ENCODE measurements around the gene MYRFL.
"Not testable (repeated sequence)": the region's sequence is repeated elsewhere in the genome, so short reads cannot be mapped to it uniquely, and the experiment has no call there.

The MYRFL gene

DNA sequence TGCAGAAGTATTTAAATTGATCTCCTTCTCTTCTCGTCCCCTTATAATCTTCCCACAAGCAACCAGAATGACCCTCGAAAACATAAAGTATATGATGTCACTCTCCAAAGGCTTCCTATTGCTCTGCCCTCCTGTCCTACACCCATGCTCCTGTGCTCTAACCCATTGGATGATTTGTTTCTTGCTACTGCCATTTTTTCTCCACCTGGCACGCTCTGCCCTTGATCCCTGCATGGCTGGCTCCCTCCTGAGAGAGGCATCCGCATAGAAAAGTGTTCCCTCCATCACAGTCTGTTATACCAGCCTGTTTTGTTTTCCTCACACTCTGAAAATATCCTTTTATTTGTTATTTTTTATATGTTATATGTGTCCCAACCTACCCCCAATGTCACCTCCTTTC is 19.8 kb downstream of the MYRFL start:
- no peak for ATAC-seq
- TF ChIP-seq GLIS3 (CRISPR knock-in tag; IDR thresholded peaks at IDR 0.05) (no peak), ZFP3 (CRISPR knock-in tag; IDR thresholded peaks at IDR 0.05) (no peak), ARNTL (CRISPR knock-in tag; IDR thresholded peaks at IDR 0.05; ENCODE audit: borderline replicate concordance, low read depth) (no peak), CSRNP3 (CRISPR knock-in tag; IDR thresholded peaks at IDR 0.05) (no peak), OSR1 (CRISPR knock-in tag; IDR thresholded peaks at IDR 0.05) (no peak), CREB5 (CRISPR knock-in tag; IDR thresholded peaks at IDR 0.05; ENCODE audit: low read depth) (no peak), ZNF565 (CRISPR knock-in tag; conservative IDR thresholded peaks at IDR 0.05; ENCODE audit: low read depth) (no peak)

DNA sequence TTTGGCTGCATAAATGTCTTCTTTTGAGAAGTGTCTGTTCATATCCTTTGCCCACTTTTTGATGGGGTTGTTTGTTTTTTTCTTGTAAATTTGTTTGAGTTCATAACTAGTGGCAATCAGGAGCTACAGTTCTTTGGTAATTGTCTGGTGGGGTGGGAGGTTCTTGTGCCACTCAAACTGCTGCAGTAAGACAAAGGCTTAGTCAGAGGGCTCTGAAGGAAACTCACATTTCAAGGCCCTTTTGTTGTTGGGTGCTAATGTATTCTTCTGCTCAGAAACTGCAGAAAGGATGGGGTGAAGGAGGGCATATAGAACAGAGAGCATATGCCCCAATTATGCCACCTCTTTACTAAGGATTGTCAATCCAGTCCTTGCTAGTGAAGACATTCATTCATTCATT is 21.9 kb downstream of the MYRFL start:
- ATAC-seq, result no peak
- TF ChIP-seq ZC3H10 (CRISPR knock-in tag; IDR thresholded peaks at IDR 0.05), result no peak
- TF ChIP-seq CSDC2 (CRISPR knock-in tag; IDR thresholded peaks at IDR 0.05), result no peak
- no peak for TF ChIP-seq GLIS3 (CRISPR knock-in tag; IDR thresholded peaks at IDR 0.05)
- no peak for TF ChIP-seq ZNF8 (CRISPR knock-in tag; IDR thresholded peaks at IDR 0.05)
- no peak for TF ChIP-seq TCF4 (CRISPR knock-in tag; IDR thresholded peaks at IDR 0.05; ENCODE audit: borderline replicate concordance)
- TF ChIP-seq ISL1 (CRISPR knock-in tag; IDR thresholded peaks at IDR 0.05), result no peak
- TF ChIP-seq TOX (CRISPR knock-in tag; IDR thresholded peaks at IDR 0.05; ENCODE audit: borderline replicate concordance), result no peak
- TF ChIP-seq ZFP3 (CRISPR knock-in tag; IDR thresholded peaks at IDR 0.05), result no peak
- TF ChIP-seq RARB (CRISPR knock-in tag; IDR thresholded peaks at IDR 0.05), result no peak
- no peak for TF ChIP-seq ARNTL (CRISPR knock-in tag; IDR thresholded peaks at IDR 0.05; ENCODE audit: borderline replicate concordance, low read depth)
- TF ChIP-seq PPARA (CRISPR knock-in tag; IDR thresholded peaks at IDR 0.05; ENCODE audit: borderline replicate concordance), result no peak

DNA sequence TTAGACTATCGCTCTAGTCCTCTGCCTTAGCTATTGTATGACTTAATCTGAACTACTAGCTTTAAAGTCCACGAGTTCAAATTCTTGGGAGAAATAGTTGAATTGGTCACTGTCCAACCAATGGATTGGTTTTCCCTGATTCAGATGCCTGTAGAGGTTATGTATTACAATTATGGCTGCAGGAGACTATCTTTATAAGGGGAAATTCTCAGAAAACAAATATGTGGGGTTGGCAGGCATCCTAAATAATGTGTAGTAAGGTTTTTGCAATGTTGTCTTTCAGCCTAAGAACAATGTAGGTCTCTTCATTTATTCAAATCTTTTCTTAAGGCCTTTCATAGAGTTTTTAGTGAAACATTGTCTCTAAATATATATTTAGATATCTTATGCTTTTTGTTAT is 26.9 kb downstream of the MYRFL start:
- no peak for ATAC-seq
- TF ChIP-seq CSRNP3 (CRISPR knock-in tag; IDR thresholded peaks at IDR 0.05) (no peak), ARNTL (CRISPR knock-in tag; IDR thresholded peaks at IDR 0.05; ENCODE audit: borderline replicate concordance, low read depth) (no peak), ESRRG (CRISPR knock-in tag; IDR thresholded peaks at IDR 0.05) (no peak), ZFP30 (CRISPR knock-in tag; IDR thresholded peaks at IDR 0.05) (no peak), CREB5 (CRISPR knock-in tag; IDR thresholded peaks at IDR 0.05; ENCODE audit: low read depth) (no peak), SNAI2 (CRISPR knock-in tag; IDR thresholded peaks at IDR 0.05) (no peak), TOX (CRISPR knock-in tag; IDR thresholded peaks at IDR 0.05; ENCODE audit: borderline replicate concordance) (no peak), ISL1 (CRISPR knock-in tag; IDR thresholded peaks at IDR 0.05) (no peak), PPARA (CRISPR knock-in tag; IDR thresholded peaks at IDR 0.05; ENCODE audit: borderline replicate concordance) (no peak), ZNF565 (CRISPR knock-in tag; conservative IDR thresholded peaks at IDR 0.05; ENCODE audit: low read depth) (no peak), ZNF8 (CRISPR knock-in tag; IDR thresholded peaks at IDR 0.05) (no peak), ZFP3 (CRISPR knock-in tag; IDR thresholded peaks at IDR 0.05) (no peak), POU6F1 (CRISPR knock-in tag; IDR thresholded peaks at IDR 0.05; ENCODE audit: borderline replicate concordance, low read depth) (no peak), OSR1 (CRISPR knock-in tag; IDR thresholded peaks at IDR 0.05) (no peak), ZC3H10 (CRISPR knock-in tag; IDR thresholded peaks at IDR 0.05) (no peak), TCF4 (CRISPR knock-in tag; IDR thresholded peaks at IDR 0.05; ENCODE audit: borderline replicate concordance) (no peak)
- TF ChIP-seq, protein P1, sequence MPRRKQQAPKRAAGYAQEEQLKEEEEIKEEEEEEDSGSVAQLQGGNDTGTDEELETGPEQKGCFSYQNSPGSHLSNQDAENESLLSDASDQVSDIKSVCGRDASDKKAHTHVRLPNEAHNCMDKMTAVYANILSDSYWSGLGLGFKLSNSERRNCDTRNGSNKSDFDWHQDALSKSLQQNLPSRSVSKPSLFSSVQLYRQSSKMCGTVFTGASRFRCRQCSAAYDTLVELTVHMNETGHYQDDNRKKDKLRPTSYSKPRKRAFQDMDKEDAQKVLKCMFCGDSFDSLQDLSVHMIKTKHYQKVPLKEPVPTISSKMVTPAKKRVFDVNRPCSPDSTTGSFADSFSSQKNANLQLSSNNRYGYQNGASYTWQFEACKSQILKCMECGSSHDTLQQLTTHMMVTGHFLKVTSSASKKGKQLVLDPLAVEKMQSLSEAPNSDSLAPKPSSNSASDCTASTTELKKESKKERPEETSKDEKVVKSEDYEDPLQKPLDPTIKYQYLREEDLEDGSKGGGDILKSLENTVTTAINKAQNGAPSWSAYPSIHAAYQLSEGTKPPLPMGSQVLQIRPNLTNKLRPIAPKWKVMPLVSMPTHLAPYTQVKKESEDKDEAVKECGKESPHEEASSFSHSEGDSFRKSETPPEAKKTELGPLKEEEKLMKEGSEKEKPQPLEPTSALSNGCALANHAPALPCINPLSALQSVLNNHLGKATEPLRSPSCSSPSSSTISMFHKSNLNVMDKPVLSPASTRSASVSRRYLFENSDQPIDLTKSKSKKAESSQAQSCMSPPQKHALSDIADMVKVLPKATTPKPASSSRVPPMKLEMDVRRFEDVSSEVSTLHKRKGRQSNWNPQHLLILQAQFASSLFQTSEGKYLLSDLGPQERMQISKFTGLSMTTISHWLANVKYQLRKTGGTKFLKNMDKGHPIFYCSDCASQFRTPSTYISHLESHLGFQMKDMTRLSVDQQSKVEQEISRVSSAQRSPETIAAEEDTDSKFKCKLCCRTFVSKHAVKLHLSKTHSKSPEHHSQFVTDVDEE (CRISPR knock-in tag; IDR thresholded peaks at IDR 0.05), result no peak
- TF ChIP-seq, protein P2, sequence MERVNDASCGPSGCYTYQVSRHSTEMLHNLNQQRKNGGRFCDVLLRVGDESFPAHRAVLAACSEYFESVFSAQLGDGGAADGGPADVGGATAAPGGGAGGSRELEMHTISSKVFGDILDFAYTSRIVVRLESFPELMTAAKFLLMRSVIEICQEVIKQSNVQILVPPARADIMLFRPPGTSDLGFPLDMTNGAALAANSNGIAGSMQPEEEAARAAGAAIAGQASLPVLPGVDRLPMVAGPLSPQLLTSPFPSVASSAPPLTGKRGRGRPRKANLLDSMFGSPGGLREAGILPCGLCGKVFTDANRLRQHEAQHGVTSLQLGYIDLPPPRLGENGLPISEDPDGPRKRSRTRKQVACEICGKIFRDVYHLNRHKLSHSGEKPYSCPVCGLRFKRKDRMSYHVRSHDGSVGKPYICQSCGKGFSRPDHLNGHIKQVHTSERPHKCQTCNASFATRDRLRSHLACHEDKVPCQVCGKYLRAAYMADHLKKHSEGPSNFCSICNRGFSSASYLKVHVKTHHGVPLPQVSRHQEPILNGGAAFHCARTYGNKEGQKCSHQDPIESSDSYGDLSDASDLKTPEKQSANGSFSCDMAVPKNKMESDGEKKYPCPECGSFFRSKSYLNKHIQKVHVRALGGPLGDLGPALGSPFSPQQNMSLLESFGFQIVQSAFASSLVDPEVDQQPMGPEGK (CRISPR knock-in tag; IDR thresholded peaks at IDR 0.05; ENCODE audit: borderline replicate concordance), result no peak

DNA sequence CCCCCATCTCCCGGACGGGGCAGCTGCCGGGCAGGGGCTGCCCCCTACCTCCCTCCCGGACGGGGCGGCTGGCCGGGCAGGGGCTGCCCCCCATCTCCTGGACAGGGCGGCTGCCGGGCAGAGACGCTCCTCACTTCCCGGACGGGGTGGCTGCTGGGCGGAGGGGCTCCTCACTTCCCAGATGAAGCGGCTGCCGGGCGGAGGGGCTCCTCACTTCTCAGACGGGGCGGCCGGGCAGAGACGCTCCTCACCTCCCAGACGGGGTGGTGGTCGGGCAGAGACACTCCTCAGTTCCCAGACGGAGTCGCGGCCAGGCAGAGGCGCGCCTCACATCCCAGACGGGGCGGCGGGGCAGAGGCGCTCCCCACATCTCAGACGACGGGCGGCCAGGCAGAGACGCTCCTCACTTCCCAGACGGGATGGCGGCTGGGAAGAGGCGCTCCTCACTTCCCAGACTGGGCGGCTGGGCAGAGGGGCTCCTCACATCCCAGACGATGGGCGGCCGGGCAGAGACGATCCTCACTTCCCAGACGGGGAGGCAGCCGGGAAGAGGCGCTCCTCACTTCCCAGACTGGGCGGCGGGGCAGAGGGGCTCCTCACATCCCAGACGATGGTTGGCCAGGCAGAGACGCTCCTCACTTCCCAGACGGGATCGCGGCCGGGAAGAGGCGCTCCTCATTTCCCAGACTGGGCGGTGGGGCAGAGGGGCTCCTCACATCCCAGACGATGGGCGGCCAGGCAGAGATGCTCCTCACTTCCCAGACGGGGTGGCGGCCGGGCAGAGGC is 28.3 kb downstream of the MYRFL start:
- ATAC-seq, result not testable (repeated sequence)
